Measurements from ENCODE around the gene LBHD1.
"Not testable (repeated sequence)": the region's sequence is repeated elsewhere in the genome, so short reads cannot be mapped to it uniquely, and the experiment has no call there.

LBHD1 gene

DNA sequence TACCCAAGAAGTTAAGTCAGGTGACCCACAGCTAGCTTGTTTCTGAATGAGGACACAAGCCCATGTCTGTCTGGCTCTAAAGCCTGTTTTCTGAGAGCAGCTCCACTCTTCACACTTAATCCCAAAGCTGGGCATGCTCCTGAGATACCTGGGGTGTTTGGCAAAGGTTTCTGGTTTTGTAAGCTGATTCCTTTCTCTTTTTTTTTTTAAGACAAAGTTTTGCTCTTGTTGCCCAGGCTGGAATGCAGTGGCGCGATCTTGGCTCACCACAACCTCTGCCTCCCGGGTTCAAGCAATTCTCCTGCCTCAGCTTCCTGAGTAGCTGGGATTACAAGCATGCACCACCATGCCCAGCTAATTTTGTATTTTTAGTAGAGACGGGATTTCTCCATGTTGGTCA is 21.6 kb upstream of the LBHD1 start:
- DNase-seq, result not testable (repeated sequence)

DNA sequence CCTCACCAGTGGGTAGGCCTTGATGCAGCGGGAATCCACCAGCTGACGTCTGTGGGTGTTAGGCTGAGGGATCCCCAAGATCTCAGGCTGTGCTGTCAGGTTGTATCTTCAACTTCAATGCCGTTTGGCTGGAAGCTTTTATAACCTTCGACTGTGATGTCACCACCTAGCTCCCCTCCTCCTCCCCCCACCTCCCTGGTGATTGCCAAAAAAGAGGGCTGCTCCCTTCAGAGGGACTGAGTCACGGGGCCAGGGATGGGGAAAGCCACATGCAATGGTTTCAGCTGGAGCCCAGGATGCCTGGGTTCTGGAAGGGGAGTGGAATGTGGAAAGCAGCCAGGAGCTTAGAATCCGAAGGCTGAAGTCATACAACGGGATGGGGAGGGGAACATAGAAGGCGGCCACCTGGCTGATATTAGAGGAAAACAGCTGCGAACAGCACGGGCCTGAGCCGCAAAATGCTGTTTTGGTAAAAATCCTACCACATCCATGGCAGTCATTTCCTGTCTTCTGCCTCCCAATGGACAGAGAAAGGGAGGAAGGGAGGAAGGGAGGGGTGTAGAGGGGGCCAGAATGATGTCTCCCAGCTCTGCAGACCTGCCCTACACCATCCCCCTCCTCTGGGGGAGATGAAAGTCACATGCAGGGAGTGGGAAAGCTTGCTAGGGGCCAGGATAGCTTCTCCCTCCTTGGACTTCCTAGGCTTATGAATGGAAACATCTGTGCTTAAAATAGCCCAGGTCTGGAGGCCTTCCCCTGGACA is 17.5 kb upstream of the LBHD1 start, which contains the start of gene LRRN4CL:
TSS of gene LRRN4CL (minus strand) at position 110 of the 763 bp plus-strand sequence. CDS start 1,022 bp downstream, outside the sequence.
- no peak for DNase-seq

DNA sequence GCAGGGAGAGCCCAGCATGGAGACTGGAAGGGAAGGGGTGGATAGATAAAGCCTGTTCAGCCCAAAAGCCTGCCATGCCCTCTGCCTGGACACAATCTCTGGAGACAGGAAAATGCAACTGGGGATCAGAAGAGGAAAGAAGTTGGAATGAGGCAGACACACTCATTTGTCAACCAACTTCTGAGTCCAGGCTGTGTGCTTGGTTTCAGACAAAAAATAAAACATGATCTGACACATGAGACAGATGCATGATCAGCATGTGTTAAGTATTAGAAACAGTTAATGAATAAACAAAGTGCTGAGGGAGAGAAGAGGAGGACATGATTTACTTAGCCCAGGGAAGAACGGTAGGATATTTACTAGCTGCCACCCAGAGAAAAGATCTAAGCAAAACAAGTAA is 16.4 kb upstream of the LBHD1 start:
- DNase-seq, result no peak

DNA sequence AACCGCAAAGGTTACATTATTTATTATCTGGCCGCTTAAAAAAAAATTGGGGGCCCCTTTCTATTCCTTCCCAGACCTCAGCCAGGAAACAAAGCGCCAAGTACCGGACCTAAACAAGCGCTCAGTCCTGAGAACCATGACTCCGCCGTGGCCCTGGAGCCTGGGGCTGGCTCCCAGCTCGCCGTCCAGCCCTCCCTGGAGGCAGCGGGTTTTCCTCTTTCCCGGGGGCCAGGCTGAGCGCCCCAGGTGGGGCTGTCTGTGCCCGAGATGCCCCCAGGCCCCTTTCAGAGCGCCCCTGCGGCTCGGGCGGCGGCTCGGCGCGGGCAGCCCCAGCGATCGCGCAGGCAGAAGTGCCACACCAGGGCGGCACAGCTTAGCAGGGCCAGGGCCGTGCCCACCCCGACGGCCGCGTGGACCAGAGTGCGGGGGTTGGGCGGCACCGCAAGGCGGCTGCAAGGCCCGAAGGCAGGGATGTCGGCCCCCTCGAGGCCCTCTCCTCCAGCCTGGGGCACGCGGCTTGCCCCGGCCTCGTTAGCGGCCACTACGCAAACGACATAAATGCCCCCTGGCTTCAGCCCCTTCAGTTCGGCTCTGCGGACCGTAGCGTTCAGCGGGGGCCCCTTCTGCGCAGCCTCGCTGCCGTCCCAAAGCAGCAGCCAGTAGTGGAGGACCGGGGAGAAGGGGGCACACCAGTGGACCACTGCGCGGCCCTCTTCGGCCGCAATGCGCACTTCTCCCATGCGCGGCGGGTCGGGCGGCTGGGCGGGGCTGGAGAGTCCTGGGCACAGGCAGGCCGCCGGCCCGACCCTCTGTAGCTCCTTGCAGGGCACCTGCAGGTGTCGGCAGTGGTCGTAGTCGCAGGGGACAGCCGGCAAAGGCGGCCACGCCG is 15.7 kb upstream of the LBHD1 start:
- DNase-seq, result no peak

DNA sequence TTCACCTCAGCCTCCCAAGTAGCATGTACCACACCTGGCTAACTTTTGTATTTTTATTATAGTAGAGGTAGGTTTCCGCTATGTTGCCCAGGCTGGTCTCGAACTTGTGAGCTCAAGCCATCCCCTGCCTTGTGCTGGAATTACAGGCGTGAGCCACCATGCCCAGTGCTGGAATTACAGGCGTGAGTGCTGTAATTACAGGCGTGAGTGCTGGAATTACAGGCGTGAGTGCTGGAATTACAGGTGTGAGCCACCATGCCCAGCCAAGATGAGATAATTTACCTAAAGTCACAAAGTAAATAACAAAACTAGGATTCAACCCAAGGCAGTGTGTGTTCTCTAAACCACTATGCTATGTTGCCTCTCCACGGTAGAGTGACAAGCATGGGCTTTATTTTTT is 10.5 kb upstream of the LBHD1 start:
- DNase-seq, result no peak

DNA sequence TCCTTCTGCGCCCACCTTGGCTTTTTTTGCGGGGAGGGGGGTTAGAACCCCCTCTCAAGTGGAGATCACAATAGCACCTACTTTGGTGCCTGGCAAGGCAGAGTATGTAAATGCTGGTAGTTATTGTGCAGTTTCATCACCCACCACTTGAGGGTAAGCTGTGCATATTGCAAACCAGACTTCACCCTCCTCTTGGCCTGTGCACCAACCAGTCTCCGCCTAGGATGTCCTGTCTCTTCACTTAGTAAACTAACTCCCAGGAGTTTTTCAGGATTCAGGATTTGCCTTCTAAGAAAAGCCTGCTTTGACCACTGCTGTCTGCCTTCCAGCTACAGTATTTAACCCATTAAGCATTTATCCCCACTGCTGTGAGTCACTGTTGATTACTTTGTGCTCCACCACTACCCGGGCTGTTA is 8.8 kb upstream of the LBHD1 start:
- DNase-seq, result no peak

DNA sequence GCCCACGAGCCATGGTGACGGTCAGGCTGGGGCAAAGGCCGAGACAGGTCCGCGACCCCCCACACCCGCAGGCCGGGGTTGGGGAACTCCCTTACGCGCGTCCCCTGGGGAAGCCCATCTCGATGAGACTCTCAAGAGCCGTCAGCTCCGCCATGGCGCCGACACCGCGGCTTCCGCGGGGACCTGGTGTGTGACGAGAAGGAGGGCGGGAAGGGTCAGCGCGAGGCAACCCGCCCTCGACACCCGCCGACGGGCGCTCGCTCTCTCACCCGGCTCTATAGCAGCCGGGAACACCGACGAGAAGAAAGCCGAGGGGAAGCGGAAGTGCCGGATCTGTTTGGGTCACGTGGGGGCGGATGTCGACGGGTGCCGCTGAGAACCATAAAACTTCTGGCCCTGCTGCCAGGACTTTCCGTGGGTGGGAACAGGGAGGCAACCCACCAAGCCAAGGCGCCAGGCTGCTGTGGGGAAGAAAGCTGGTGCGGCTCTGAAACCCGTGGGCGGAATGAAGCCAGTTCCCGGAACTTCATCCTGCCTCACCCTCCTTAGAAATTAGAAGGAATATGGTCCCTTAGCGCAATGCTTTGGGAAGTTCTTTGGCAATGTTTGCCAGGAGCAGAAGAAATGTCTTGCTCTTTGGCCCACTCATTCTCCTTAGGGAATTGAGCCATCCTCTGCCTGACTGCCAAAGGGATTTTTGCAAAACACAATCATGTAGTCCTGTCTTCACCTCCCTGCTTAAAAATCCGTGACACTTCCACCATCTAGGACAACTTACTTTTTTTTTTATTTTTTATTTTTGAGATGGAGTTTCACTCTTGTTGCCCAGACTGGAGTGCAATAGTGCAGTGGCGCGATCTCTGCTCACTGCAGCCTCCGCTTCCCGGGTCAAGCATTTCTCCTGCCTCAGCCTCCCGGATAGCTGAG is 7.0 kb upstream of the LBHD1 start, which contains the start of gene UBXN1:
TSS of gene UBXN1 (minus strand) at position 304 of the 927 bp plus-strand sequence. CDS start at position 154, 150 bp downstream.
- DNase-seq, result peak; percentile 88

DNA sequence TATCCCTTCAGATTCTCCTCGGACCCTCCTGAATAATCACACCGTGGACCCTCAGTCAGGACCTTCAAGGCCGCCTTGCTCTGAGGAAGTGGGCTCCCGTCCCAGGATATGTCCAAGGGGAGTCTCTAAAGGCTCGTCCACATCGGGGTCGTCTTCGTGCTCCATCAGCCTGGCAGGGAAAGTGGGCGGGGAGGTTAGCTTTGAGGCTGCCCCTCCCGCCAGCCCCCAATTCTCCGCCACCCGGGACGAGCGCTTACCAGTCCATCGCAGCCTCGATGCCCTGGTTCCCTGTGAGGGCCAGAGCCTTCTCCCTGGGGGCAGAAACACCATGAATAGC is 6.3 kb upstream of the LBHD1 start:
- DNase-seq, result no peak

DNA sequence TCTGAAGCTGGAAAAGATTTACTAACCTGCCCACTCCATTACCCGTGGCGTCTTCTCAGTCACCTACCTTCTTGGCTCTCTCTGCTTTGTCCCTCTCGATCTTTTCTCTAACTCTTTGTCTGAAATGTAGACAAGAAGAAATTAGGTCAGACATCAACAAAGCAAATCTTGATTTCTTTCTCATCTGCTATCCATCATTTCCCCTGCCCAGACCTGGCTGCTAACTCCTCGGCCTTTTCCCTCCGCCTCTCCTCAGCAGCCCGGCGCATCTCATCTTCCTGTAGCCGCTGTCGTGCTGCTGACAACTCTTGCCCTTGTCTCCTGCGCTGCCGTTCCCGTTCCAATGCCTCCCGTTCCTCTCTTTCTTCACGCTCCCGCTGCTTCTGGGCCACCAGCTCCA is 5.6 kb upstream of the LBHD1 start:
- DNase-seq, result no peak

DNA sequence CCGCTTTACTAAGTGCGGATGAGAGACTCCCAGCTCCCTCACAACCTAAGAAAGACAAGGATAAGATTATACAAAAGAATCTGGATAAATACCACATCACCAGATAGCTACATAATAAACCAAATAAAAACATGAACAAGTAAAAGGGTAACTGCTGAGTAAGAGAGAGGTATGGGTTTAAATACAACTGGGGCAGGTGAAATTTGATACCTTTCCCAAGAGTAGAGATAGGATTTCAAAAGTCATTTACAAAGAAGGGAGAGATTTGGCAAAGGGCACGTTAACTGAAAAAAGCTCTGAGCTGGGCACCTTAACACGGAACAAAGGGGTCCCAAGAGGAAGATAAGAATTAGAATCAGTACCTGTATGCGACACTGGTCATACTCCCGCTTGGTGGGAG is 5.1 kb upstream of the LBHD1 start:
- DNase-seq, result no peak

DNA sequence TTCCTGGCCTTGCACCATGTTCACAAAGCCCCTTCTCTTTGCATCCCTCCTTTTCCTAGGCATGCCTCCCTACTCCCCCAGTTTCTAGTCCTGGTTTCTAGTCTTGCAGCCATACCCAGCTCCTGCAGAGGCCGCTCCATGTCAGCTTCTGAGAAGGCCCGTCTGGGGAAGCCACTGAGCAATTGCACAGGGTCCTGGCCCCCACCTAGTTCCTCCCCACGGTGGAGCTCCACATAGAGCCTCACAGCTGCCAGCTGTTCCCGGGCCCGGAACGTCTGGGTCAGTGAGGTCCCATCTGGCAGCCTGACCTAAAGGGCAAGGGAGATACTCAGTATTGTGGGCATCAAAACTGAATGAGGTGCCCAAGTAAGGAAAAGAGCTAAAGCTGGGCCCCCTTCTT is 4.6 kb upstream of the LBHD1 start:
- no peak for DNase-seq

DNA sequence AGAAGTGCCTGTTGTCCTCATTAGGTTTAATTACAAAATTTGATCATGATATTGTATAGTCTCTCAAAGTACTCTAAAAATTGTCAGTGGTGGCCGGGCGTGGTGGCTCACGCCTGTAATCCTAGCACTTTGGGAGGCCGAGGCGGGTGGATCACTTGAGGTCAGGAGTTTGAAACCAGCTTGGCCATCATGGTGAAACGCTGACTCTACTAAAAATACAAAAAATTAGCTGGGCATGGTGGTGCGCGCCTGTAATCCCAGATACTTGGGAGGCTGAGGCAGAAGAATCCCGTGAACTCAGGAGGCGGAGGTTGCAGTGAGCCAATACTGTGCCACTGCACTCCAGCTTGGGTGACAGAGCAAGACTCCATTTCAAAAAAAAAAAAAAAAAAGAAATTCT is 3.3 kb upstream of the LBHD1 start:
- DNase-seq, result not testable (repeated sequence)

DNA sequence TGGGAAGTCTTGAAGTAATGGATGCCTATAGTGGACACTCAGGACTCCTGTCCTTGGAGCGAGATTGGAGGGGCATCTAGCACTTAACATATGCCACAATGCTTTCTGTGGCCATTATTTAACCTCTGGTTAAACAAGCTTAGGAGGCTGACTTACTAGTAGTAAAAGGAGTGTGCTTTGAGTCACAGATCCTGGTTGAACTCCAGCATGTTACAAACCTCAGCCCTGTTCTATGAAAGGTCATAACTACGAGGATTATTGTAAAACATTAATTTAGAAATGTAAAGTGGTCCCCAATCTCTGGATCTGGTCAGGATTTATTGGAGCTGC is 1.1 kb upstream of the LBHD1 start:
- DNase-seq, result no peak

DNA sequence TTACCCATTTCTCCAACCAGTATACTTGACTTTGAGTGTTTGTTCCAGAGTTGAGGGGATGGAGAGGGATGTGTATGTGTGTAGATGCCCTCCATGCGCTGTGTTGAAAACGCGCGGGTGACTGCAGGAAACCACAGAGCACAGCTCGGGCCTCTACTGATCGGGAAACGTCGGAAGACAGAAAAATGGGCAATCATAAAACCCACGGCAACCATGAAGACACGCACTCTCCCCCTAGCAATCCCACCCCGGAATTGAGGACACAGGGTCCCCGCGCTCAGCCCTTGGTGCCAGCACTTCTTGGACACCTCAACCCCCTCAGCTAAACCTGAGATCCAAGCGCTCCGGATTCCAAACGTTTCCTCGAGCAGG is 845 bp downstream of the LBHD1 start:
- no peak for DNase-seq

DNA sequence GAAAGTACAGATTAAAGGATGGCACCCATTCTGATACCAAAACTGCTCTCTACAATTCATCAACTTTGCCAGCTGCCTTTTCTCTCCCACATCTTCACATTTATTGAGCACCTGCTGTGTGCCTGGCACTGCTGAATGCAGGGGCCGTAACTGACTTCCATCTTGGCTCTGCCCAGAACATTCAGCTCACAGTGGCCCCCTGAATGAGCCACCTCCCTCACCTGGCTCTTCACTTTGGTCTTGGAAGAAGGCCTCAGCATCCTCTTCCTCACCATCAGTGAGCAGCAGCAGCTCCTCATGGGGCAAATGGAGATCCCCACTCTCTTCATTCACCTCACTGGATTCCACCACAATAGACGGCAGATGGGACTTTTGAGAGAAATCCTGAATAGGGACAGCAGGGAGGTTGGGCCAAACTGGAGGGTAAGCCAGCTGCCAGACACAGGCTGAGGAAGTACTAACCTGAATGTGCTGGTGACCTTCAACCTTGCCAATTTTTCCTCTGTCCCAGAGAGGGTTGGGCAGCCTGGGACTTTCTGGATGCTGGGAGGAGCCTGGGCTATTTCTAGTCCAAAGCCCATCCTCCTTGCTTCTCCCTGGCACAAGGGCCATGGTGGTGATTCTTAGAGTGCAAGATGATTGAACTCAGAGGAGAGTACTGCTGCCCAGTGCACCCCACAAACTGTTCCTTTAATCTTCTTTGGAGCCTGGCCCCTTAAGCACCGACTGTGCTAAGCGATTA is 2.5 kb downstream of the LBHD1 start:
- DNase-seq, result no peak

DNA sequence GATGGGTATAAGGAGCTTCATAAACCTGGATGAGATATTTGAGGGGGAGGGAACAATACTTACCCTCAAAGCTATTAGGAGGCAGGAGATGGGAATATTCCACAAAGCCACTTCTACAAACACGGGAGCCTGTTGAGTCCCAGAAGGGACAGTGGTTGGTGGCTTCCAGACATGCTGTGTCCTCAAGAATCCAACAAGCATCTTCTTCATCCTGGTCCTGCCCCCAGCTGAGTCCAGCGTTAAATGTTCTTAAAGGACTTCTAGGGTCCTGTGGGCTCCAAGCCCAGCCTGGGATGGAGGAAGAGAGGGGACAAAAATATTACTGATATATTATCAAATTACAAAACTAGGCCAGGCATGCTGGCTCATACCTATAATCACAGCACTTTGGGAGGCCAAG is 4.6 kb downstream of the LBHD1 start:
- no peak for DNase-seq

DNA sequence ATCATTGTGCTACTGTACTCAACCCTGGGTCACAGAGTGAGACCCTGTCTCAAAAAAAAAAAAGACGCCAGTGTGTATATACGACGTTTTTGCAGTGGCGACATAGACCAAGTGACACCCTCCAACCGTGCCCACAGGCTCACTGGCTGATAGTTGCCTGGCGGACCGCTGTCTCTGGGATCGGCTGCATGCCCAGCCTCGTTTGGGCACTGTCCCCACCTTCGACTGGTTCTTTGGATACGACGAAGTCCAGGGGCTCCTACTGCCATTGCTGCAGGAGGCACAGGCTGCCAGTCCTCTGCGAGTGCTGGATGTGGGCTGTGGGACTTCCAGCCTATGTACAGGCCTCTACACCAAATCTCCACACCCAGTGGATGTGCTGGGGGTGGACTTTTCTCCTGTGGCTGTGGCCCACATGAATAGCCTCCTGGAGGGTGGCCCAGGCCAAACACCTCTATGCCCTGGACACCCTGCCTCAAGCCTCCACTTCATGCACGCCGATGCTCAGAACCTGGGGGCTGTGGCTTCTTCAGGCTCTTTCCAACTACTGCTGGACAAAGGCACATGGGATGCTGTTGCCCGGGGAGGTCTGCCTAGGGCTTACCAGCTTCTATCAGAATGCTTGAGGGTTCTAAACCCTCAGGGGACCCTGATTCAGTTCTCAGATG is 5.7 kb downstream of the LBHD1 start:
- no peak for DNase-seq

DNA sequence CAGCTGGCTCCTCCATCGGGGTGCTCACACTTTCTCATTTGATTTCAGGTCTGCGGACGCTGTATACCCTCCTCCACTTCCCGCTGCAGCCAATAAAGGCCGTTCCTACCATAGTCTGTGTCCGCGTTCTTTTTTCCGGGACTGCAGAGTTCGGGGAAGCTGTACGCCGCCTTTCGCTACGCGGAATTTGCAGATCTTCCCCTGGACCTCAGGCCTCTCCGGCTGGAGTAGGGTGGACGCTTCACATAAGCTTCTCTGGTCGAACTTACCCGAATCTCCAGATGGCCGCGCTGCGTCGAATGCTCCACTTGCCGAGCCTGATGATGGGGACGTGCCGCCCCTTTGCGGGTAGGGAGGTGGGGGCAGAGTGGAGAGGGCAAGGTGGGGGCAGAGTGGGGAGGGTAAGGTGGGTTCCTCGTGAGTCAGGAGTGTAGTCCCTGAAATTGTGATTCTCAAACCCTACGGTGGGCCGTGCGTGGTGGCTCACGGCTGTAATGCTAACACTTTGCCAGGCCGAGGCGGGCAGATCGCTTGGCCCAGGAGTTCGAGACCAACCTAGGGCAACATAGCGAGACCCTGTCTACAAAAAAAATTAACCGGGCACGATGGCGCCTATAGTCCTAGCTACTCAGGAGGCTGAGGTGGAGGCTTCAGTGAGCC is 6.3 kb downstream of the LBHD1 start:
- peak; percentile 70 for DNase-seq

DNA sequence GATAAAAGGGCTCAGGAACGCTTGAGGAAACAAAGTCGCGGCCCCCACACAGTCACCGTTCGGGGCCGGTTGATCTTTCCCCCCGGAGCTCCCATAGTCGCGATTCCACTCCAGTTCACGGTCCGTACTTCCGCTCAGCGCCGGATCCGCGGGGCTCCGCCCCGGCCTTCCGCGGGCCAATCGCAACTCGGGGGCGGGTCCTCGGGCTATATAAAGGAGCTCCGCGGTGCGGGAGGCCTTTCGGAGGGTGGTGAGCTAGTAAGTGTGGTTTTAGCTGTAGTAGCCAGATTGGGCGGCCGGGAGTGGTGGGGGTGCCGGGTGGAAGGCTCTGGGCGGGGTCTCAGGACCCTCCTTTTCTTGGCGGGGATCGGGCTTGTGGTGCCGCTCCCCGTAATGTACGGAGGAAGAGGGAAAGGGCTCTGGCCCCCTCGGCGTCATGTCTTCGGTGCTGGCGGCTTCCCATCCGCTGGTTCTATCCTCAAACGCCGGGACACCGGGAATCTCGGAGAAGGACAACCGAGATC is 6.9 kb downstream of the LBHD1 start, which contains the start of the genes C11orf98 and CSKMT:
TSS of gene C11orf98 (minus strand) at position 136 of the 524 bp plus-strand sequence. CDS start at position 95, 41 bp downstream.
TSS of gene CSKMT (plus strand) at position 238 of the 524 bp plus-strand sequence. CDS start 568 bp downstream, outside the sequence.
- peak; percentile 91 for DNase-seq

DNA sequence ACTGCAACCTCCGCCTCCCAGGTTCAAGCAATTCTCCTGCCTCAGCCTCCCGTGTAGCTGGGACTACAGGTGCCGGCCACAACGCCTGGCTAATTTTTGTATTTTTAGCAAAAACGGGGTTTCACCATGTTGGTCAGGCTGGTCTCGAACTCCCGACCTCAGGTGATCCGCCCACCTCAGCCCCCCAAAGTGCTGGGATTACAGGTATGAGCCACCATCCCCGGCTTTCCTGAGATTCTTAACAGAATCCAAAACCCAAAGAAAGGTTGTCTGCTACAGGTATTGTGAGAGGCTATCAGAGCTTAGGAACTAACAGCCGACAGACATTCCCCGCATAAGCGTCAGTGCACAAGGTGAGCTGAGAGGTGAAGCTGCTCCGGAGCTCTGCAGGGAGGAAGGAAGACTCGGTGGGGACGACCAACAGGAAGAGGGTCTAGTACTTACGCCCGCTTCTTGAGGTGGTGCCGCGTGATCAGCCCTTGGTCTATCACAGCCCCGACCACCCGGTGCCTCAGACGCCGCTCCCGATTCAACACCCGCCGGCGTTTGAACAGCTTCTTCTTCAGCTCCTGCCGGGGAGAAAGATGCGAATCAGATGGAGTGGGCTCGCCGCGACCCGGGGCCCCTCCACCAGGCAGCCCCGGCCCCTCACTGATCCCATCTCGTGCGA is 7.5 kb downstream of the LBHD1 start:
- peak; percentile 57 for DNase-seq

Measured in stimulated activated naive CD4-positive, alpha-beta T cell treated with Interleukin-2 at 50 U/mL for 16 hours (primary cell).